Small intestine (tissue), 7 donors: ENCODE results near the gene PRMT5. TPM values are rescaled to one million over a fixed set of nuclear protein-coding genes. Genes with fewer than 3 reads are reported as not detected.
"Not testable (repeated sequence)": the region's sequence is repeated elsewhere in the genome, so short reads cannot be mapped to it uniquely, and the experiment has no call there.

Experiments used
- DNase-seq, 2 donors: peaks; one replicate each; pipeline versions ENCODE4 v3.0.0 to v3.0.0-alpha.2; 2013
- FAIRE-seq: peaks from 2 replicates; lab custom pipeline; 2012; peaks lifted over from hg19 to GRCh38; lab: Jason Lieb, UNC
- H3K27ac ChIP-seq, 3 donors: one replicate each; pipeline ENCODE4 v1.5.1; 2013; ENCODE audit warnings: low read length in 2 of 3, mild to moderate bottlenecking in 2 of 3, control low read depth in 1 of 3, inconsistent platforms in 1 of 3, low read depth in 1 of 3, moderate library complexity in 1 of 3
- H3K27me3 ChIP-seq, 3 donors: one replicate each; pipeline ENCODE4 v1.6.1; 2013; ENCODE audit warnings: low read length in 3 of 3, inconsistent platforms in 1 of 3; ENCODE audit not compliant: control insufficient read depth in 3 of 3, insufficient read depth in 3 of 3
- H3K36me3 ChIP-seq, 3 donors: one replicate each; pipeline ENCODE4 v1.6.1; 2013; ENCODE audit warnings: low read length in 3 of 3, inconsistent platforms in 1 of 3, low read depth in 1 of 3, mild to moderate bottlenecking in 1 of 3, moderate library complexity in 1 of 3; ENCODE audit not compliant: control insufficient read depth in 3 of 3, insufficient read depth in 2 of 3
- H3K4me1 ChIP-seq, 3 donors: one replicate each; pipeline ENCODE4 v1.6.1; 2013; ENCODE audit warnings: low read length in 2 of 3, inconsistent platforms in 1 of 3, low read depth in 1 of 3, mild to moderate bottlenecking in 1 of 3, moderate library complexity in 1 of 3; ENCODE audit not compliant: control insufficient read depth in 3 of 3, insufficient read depth in 2 of 3
- H3K4me3 ChIP-seq, 3 donors: one replicate each; pipeline ENCODE4 v1.5.1; 2013; ENCODE audit warnings: low read length in 3 of 3, control low read depth in 1 of 3, inconsistent platforms in 1 of 3, low read depth in 1 of 3, mild to moderate bottlenecking in 1 of 3, moderate library complexity in 1 of 3
- H3K9me3 ChIP-seq, 2 donors: one replicate each; pipeline ENCODE4 v1.6.1; 2013; ENCODE audit warnings: low read depth in 1 of 2, low read length in 1 of 2; ENCODE audit not compliant: control insufficient read depth in 2 of 2, insufficient read depth in 1 of 2
- WGBS, 3 donors: extraction: QIAGEN DNeasy Blood & Tissue Kit; methylation state at CpG; one replicate each; pipeline ENCODE4 v1.1.7; 2013; 5-methylcytosine and 5-hydroxymethylcytosine counted together
- polyA plus RNA-seq, 4 donors: library from polyadenylated mRNA; stranded (reverse) in 3 of 4; unstranded in 1 of 4; fragments of 200-250 nt in 3 of 4; fragments of 120-200 nt in 1 of 4; gene quantifications; one replicate each; pipeline versions ENCODE4 v1.2.1 to v1.2.3, GENCODE V29; 2013
- donor health status: healthy with polysubstance abuse.
- donor health status: control.
- donor health status: control.
- donor health status: Bipolar disorder and iron deficiency.
- donor health status: healthy.

PRMT5 gene
- polyA plus RNA-seq, 4 donors: 13.4 to 58.7 (median 36.4) TPM

- not testable (repeated sequence) for H3K27ac ChIP-seq, H3K27me3 ChIP-seq, FAIRE-seq, H3K4me1 ChIP-seq, H3K4me3 ChIP-seq, H3K9me3 ChIP-seq, DNase-seq
- peaks cover 0 to 41% (median 7%) of the 10 kb centered on the region in 3 donors for H3K36me3 ChIP-seq
- 93 to 95% (median 94%) methylated on average over 4 of the region's 4 CpGs for WGBS, 3 donors
These were observed 14.3 kb downstream of the PRMT5 start for GRCh38 chr14:22914836-22915235.

- 83 to 92% (median 91%) methylated on average over 5 of the region's 5 CpGs for WGBS, 3 donors
- H3K9me3 ChIP-seq: no peaks in the 10 kb centered on the region
- no peaks in the 10 kb centered on the region for H3K4me1 ChIP-seq
- H3K4me3 ChIP-seq: no peak overlapping the region
- DNase-seq: no peak
- H3K27ac ChIP-seq: no peak overlapping the region
- no peak for FAIRE-seq
- no peaks in the 10 kb centered on the region for H3K27me3 ChIP-seq
- H3K36me3 ChIP-seq: peaks cover 19 to 68% (median 20%) of the 10 kb centered on the region in 3 donors
These were observed 18.3 kb downstream of the PRMT5 start for GRCh38 chr14:22910916-22911315.

- H3K4me1 ChIP-seq: no peaks in the 10 kb centered on the region
- no peak for FAIRE-seq
- H3K36me3 ChIP-seq: peaks cover 32 to 73% (median 37%) of the 10 kb centered on the region in 3 donors
- no peak overlapping the region for H3K4me3 ChIP-seq
- no peaks in the 10 kb centered on the region for H3K9me3 ChIP-seq
- DNase-seq: no peak
- WGBS, 3 donors: 75 to 89% (median 85%) methylated on average over 8 of the region's 8 CpGs
- no peak overlapping the region for H3K27ac ChIP-seq
- H3K27me3 ChIP-seq: no peaks in the 10 kb centered on the region
These were observed 20.6 kb downstream of the PRMT5 start for GRCh38 chr14:22908601-22909000.

GRCh38 chr14:22907429-22907828 is 21.7 kb downstream of the PRMT5 start:
- Histone ChIP-seq H3K27ac (no peak overlapping the region), H3K4me1 (no peaks in the 10 kb centered on the region), H3K9me3 (no peaks in the 10 kb centered on the region), H3K4me3 (no peak overlapping the region), H3K27me3 (no peaks in the 10 kb centered on the region), H3K36me3 (peaks cover 32 to 74% (median 44%) of the 10 kb centered on the region in 3 donors)
- WGBS, 3 donors: 91 to 95% (median 94%) methylated on average over 3 of the region's 3 CpGs
- no peak for FAIRE-seq
- no peak for DNase-seq

- no peaks in the 10 kb centered on the region for H3K27me3 ChIP-seq
- no peaks in the 10 kb centered on the region for H3K9me3 ChIP-seq
- no peak overlapping the region for H3K4me3 ChIP-seq
- DNase-seq (no peak), FAIRE-seq (no peak)
- H3K4me1 ChIP-seq: no peaks in the 10 kb centered on the region
- H3K27ac ChIP-seq: no peak overlapping the region
- WGBS, 3 donors: 96 to 99% (median 97%) methylated on average over 20 of the region's 20 CpGs
- peaks cover 41 to 82% (median 47%) of the 10 kb centered on the region in 3 donors for H3K36me3 ChIP-seq
These were observed 23.1 kb downstream of the PRMT5 start for GRCh38 chr14:22906073-22906472.

GRCh38 chr14:22905627-22906026 is 23.5 kb downstream of the PRMT5 start:
- 86 to 95% (median 91%) methylated on average over 4 of the region's 4 CpGs for WGBS, 3 donors
- H3K4me1 ChIP-seq: no peaks in the 10 kb centered on the region
- H3K27me3 ChIP-seq: no peaks in the 10 kb centered on the region
- no peak for DNase-seq
- no peak overlapping the region for H3K27ac ChIP-seq
- H3K36me3 ChIP-seq: peaks cover 44 to 84% (median 46%) of the 10 kb centered on the region in 3 donors
- no peak for FAIRE-seq
- no peak overlapping the region for H3K4me3 ChIP-seq
- H3K9me3 ChIP-seq: no peaks in the 10 kb centered on the region

- Histone ChIP-seq H3K27me3 (no peaks in the 10 kb centered on the region), H3K4me3 (no peak overlapping the region), H3K4me1 (peaks cover 0 to 3% (median 0%) of the 10 kb centered on the region in 3 donors), H3K27ac (no peak overlapping the region), H3K9me3 (no peaks in the 10 kb centered on the region), H3K36me3 (peaks cover 39 to 73% (median 41%) of the 10 kb centered on the region in 3 donors)
- DNase-seq (no peak), FAIRE-seq (no peak)
- WGBS, 3 donors: 74 to 91% (median 76%) methylated on average over 2 of the region's 2 CpGs
These were observed 25.5 kb downstream of the PRMT5 start for GRCh38 chr14:22903742-22904087.

- DNase-seq (no peak), FAIRE-seq (no peak)
These were observed 27.4 kb downstream of the PRMT5 start for GRCh38 chr14:22901799-22902198.

More at GRCh38 chr14:22901799-22902198, 27.4 kb downstream of the PRMT5 start:
- no peak overlapping the region for H3K4me3 ChIP-seq
- no peak overlapping the region for H3K27ac ChIP-seq
- 94 to 97% (median 97%) methylated on average over 7 of the region's 7 CpGs for WGBS, 3 donors
- H3K9me3 ChIP-seq: no peaks in the 10 kb centered on the region
- no peaks in the 10 kb centered on the region for H3K27me3 ChIP-seq
- peaks cover 31 to 62% (median 34%) of the 10 kb centered on the region in 3 donors for H3K36me3 ChIP-seq
- H3K4me1 ChIP-seq: peaks cover 0 to 7% (median 3%) of the 10 kb centered on the region in 3 donors
